HUDEP-2 (cell line): Measurements from ENCODE around the gene KLHL29.
A peak's percentile ranks its signal among the peaks of the same experiment; 100 is the strongest.

Experiments used
- DNase-seq, 76 experiments: peaks; one replicate each; lab custom pipeline; 2025; ENCODE audit not compliant: unreplicated experiment in 76 of 76; lab: John Stamatoyannopoulos, UW

Gene KLHL29

DNA sequence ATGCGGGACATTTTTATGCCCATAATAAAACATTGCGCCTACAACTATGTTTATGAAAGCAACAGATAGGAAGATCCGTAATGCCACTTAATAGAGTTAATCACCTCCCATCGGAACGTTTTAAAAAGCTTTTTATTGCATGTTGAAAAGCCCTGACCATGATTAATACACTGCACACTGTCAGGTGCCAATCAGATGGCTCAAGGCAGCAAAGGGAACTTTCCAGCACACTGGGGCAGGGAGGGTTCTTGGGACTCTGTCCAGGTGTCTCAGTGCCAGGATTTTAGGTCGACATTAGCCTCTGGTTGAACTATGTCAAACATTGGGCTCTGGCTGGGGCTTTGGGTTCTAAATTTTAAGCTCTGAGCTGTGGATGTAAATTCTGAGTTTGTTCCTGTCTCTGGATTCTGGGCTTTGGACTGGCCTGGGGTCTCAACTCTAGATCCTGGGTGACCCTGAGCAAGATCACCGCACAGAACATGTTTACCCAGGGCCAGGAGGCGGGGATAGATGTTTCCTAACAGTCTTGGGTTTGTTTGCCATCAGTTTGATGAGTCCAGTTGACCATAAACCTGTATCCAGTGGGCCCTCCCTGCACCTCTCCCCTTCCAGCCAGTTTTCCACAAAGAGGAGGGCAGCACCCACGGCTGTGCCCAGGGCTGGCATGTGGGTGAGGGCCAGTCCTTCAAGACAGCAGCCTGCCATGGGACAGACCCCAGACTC lies 279.2 kb downstream of the KLHL29 start:
- DNase-seq = no peak

DNA sequence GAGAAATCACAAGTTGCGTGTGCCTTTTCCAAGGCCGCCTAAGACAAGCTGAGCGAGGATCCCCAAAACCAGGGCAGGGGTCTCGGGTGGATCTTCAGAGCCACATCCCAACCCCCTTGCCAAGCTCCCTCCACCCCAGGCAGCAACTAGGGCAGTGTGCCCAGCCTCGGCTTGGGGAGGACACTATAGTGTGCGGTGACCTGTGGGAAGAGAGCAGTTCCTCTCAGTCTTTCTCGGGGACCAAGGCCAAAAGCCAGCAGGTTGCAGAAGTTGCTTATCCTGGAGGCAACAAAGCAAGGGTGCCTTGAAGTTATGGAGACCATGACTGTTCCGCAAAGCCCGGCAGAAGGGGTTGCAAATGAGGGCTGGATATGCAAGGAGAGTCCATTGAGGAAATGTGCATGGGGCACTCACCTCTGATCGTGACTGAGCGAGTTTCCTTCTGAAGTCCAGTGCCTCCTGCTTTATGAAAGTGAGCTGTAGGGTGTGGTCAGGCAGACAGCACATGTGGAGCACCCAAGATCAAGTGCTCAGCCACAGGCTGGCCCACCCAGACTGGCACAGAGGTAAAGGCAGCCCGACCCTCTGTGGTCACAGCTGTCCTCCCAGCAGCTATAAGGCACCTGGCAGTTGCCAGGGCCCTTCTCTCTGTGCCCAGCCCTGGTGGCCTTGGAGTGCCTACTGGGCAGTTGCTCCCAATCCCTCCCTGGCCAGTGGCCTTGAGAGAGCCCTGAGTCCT lies 281.4 kb downstream of the KLHL29 start:
- no peak for DNase-seq

DNA sequence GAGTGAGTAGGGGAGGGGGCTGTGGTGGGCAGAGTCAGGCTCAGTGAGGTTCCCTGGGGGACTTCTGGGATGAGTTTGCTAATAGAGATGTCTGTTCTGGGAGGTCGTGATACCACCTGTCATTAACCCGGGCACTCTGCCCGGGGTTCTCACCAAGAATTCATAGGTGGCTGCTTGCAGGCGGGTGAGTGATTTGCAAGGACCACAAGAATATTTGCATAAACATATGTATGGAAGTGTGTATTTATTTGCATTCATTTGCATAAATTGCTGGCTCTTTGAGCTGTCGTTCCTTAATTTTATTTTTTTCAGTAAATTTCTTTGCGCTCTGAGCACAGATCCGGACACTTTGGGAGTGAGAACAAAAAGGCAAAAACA lies 282.0 kb downstream of the KLHL29 start:
- DNase-seq = no peak

- DNase-seq = no peak
Observed at GRCh38 chr2:23668756-23669304, 283.9 kb downstream of the KLHL29 start.

DNA sequence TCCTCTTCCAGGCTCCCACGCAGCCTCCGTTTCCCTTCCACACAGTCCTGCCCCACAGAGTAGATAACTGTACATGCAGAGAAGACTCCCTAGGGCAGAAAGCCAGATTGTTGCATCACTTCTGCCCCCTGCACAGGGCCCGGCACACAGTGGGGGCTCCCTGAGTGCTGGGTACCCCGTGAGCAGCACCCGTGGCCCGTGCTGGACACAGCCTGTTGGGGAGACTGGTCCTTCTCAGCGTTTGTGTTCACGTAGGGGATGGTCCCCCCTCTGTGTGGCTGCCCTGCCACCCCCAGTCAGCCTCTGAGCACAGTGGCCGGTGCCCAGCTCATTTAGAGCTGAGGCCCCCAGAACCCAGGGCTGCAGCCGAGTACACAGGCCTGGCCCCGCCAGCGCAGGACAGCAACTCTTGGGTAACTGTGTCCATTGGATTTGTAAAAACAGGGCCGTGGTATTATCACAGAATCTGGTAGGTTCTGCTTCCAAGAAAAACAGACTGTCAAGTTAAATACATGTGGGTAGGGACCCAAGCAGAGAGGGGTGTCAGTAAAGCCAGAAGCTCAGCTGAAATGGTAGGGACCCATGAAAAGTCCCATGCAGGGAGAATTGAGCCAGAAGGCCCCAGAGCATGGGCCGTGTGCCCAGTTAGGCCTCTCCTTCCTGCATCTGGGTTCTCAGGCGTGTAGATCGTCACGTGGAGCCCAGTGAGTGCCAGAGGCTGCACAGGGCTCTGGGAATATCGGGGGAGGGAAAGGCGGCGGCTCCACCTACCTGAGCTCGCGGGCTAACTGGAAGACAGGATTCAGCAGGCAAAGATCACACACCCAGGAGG lies 284.6 kb downstream of the KLHL29 start:
- DNase-seq = no peak

DNA sequence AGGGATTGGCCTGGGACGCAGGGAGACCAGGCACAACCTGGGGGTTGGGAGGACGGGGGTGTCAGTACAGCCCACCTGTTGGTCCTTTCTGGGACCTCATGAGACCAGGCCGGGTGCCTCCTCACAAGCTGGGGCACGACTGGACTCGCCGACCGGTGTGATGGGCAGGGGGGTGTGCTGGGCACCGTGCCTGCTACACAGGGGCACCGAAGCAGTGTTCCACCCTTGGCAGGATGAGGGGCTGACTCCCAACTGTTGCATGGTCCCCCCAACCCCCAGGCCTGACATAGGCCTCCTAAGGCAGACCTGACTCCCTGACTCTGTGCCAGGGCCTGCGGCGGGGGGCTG lies 285.2 kb downstream of the KLHL29 start:
- no peak for DNase-seq

- no peak for DNase-seq
Observed at GRCh38 chr2:23673082-23673481, 288.1 kb downstream of the KLHL29 start.

- peak in 23 of 76 experiments; percentile 2 to 53 (median 10) for DNase-seq
Observed at GRCh38 chr2:23673830-23674679, 289.1 kb downstream of the KLHL29 start.

GRCh38 chr2:23675506-23675905 lies 290.5 kb downstream of the KLHL29 start:
- no peak for DNase-seq

DNA sequence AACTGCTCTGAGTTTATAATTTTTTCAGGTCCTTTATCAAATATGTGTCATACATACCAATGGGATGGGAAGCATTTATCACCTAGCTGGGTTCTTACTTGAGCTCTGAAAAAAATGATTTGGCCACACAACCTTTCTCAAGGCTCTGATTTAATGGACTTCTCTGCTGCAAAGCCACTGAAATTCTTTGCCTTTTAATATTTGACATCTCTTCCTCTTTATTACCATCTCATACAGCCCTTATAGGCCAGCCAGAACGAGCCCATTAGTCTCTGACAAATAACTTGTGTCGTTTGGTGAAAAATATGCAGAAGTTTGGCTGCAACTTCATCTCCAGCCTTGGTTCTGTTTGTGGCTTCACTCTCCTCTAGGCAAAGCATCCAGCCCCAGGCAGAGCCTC lies 292.9 kb downstream of the KLHL29 start:
- DNase-seq = no peak

DNA sequence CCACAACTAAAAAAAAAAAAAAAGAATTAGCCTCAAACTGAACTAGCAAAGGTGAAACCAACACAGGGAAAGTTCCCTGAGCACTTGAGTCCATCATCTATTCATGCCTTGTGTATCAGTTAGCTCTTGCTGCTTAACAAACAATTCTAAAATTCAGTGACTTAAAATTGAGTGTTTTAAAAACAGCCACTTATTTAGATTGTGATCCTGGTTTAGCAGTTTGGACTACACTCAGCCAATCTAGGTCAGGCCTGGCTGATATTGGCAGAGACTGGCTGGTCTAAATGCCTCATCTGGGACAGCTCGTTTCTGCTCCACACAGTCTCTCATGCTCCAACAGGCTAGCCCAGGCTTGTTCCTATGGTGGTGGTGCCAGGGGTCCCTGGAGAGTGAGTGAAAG lies 294.1 kb downstream of the KLHL29 start:
- DNase-seq = no peak

- no peak for DNase-seq
Observed at GRCh38 chr2:23680951-23681350, 296.0 kb downstream of the KLHL29 start.

- DNase-seq = no peak
Observed at GRCh38 chr2:23681356-23682140, 296.6 kb downstream of the KLHL29 start.

DNA sequence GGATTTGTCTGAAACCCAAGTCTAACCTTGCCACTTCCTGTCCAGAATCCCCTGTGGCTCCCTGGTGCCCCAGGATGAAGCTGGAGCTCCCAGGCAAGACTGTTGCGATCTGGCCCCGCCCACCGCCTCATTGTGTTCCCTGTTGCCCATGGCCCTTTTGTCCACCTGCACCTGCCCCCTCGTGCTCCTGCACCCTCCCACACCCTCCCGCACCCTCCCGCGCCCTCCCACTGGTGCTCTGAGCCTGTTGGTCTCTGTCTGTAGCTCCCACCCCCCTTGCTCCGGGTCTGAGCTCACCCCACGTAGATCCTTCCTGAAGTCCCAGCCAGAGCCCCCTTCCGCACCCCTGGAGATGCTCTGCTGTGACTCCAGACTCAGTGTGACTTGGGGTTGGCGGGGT lies 297.5 kb downstream of the KLHL29 start:
- no peak for DNase-seq

GRCh38 chr2:23683001-23683400 lies 298.0 kb downstream of the KLHL29 start:
- DNase-seq = no peak

DNA sequence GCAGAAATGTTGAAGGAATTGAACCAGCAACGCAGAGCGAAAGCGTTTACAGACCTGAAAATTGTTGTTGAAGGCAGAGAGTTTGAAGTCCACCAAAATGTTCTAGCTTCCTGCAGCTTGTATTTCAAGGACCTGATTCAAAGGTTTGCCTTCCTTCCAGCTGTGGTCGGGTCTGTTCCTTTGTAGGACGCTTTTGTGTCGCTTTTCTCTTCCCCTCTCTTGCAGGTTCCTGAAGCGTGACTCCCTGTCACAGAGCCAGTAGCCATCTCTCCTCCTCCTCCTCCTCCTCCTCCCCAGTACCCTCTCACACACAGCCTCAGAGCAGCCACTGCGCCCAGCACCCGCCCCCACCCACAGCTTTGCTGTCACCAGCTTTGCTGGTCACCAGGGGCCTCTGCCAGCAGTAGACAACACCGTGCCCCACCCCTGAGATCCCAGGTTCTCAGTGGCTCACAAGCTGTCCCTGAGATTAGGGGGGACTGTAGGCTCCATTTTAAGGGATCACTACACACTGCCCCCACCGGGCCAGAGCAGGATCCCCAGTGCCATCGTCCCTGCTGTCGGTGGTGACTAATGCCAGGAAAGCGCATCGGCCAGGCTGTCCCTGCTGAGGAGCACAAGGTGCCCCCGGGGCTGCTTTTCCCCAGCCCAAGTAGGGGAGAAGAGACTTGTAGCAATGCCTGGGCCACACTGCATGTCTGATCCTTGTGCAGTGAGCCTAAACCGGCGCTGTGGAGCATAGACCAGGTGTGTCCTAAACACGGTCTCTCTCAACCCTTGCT lies 299.6 kb downstream of the KLHL29 start:
- no peak for DNase-seq

- DNase-seq = no peak
Observed at GRCh38 chr2:23685181-23685580, 300.2 kb downstream of the KLHL29 start.

DNA sequence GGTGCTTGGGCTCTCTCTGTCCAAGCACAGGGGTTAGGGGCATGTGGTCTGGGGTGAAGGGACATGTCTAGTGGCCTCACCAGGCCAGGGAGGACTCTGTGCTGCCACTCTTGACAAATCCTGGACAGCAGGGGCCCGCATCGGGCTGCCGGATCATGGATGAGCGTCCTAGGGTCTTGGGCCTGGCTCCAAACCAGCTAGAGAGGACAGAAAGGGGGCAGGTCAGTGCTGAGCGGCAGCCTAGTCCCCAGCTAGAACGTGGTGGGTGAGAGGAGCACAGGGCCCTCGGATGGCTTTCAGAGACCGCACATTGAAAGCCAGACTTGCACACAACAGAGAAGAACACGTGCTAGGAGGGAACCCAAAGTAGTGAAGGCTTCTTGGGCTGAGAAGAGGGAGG lies 300.7 kb downstream of the KLHL29 start:
- DNase-seq = no peak
